Heart left ventricle (tissue), 16 donors: Measurements from ENCODE around the gene VIT. TPM values are rescaled to one million over a fixed set of nuclear protein-coding genes. Genes with fewer than 3 reads are reported as not detected.
A peak's percentile ranks its signal among the peaks of the same experiment; 100 is the strongest.

Source experiments
- ATAC-seq, 4 donors: fragments of 200-7000 bp; cut with Tn5 transposase; one replicate each; pipeline ENCODE4 v1.9.1; 2020 to 2022; ENCODE audit warnings: moderate library complexity in 4 of 4, mild to moderate bottlenecking in 3 of 4, moderate number of reproducible peaks in 1 of 4
- DNase-seq, 5 donors: peaks; one replicate each; pipeline ENCODE4 v3.0.0-alpha.2; 2020
- H3K27ac ChIP-seq, 12 donors: fragments of 200-600 bp; sonication (generic) in 4 of 12; one replicate each; pipeline versions ENCODE4 v1.5.0 to v1.8.0; 2016 to 2022; ENCODE audit warnings: mild to moderate bottlenecking in 2 of 12
- H3K27me3 ChIP-seq, 9 donors: fragments of 200-600 bp; sonication (generic) in 2 of 9; one replicate each; pipeline versions ENCODE4 v1.5.1 to v1.8.0; 2016 to 2022; ENCODE audit warnings: mild to moderate bottlenecking in 3 of 9
- H3K36me3 ChIP-seq, 9 donors: fragments of 200-600 bp; sonication (generic) in 2 of 9; one replicate each; pipeline versions ENCODE4 v1.5.0 to v1.8.0; 2018 to 2022; ENCODE audit warnings: mild to moderate bottlenecking in 2 of 9
- H3K4me1 ChIP-seq, 12 donors: fragments of 200-600 bp; sonication (generic) in 4 of 12; one replicate each; pipeline versions ENCODE4 v1.5.0 to v1.8.0; 2016 to 2022; ENCODE audit warnings: mild to moderate bottlenecking in 3 of 12
- H3K4me3 ChIP-seq, 12 donors: fragments of 200-600 bp; sonication (generic) in 4 of 12; one replicate each; pipeline versions ENCODE4 v1.5.0 to v1.8.0; 2017 to 2022; ENCODE audit warnings: mild to moderate bottlenecking in 9 of 12, moderate library complexity in 4 of 12
- H3K9me3 ChIP-seq, 12 donors: fragments of 200-600 bp; sonication (generic) in 4 of 12; one replicate each; pipeline versions ENCODE4 v1.5.0 to v1.8.0; 2016 to 2022; ENCODE audit warnings: mild to moderate bottlenecking in 1 of 12
- POLR2A ChIP-seq, 2 donors: fragments of 450-650 bp; IDR thresholded peaks; one replicate each; pipeline ENCODE4 v1.6.1; 2017; ENCODE audit warnings: antibody characterized with exemption in 2 of 2, mild to moderate bottlenecking in 2 of 2, moderate library complexity in 2 of 2
- WGBS, 4 donors: extraction: QIAGEN DNeasy Blood & Tissue Kit in 2 of 4; methylation state at CpG; one replicate each; pipeline versions ENCODE4 v1.1.5 to v1.1.7; 2013 to 2018; 5-methylcytosine and 5-hydroxymethylcytosine counted together
- intact Hi-C, 10 donors: fragments of 100-400 bp; cut with DNase I; formaldehyde crosslinking; loops; one replicate each; pipeline versions ENCODE4 v1.11.1 to v1.14.2; 2022
- polyA plus RNA-seq, 2 donors: library from polyadenylated mRNA; stranded (reverse); fragments of 200-250 nt; gene quantifications; one replicate each; pipeline ENCODE4 v1.2.3, GENCODE V29; 2013
- total RNA-seq, 9 donors: library from RNA; depleted of rRNA in 2 of 9; stranded (reverse); fragments of >200 nt in 2 of 9; fragmentation: NEBNext Ultra II Directional in 3 of 9; extraction: Animal tissue kit (Norgen Biotek cat#: 25700) in 3 of 9; gene quantifications; one replicate each; pipeline versions ENCODE4 v1.1.0 to v1.2.4, GENCODE V29; 2016 to 2023
- TF ChIP-seq, protein P1 (sequence below), 12 donors: fragments of 200-600 bp; sonication (generic) in 4 of 12; IDR thresholded peaks; one replicate each; pipeline versions ENCODE4 v1.5.0 to v1.8.0; 2018 to 2022; ENCODE audit warnings: antibody characterized with exemption in 12 of 12, mild to moderate bottlenecking in 5 of 12
- donor health status: ischemic (EF 13 %, LVEDD 7.1; RV severe dilation, severe dysfunction).
- donor health status: healthy with polysubstance abuse.
- donor health status: DM: no; HTN: yes; CAD: no.
- donor health status: DM: no; HTN: no; CAD: no.
- donor health status: ischemic (EF 25% LVEDD 6.9; RV normal size, moderate dysfunction).
- donor health status: ischemic (EF 25% LVEDD 5.7; RV mildly dilated, moderate dysfunction).
- donor health status: healthy.
- donor health status: DM: yes; HTN: yes; CAD: no.
- donor health status: ischemic (EF 35%, LVEDD 5.7; RV mildly dilated, moderate dysfunction).
- donor health status: nonischemic (EF 11% LVEDD 7.7; RV severe dilation, severe dysfunction).
- donor health status: DM: yes; HTN: yes; CAD: no.
- donor health status: PGD.
- donor health status: ischemic (EF 29% LVEDD 5.4; RV normal size, mild dysfunction).
- donor health status: nonischemic (EF 23%, LVEDD 6.1; RV moderate dilation, normal function).

The VIT gene
- total and polyA plus RNA-seq, 11 donors: 1.0 to 34.9 (median 4.9) TPM

DNA sequence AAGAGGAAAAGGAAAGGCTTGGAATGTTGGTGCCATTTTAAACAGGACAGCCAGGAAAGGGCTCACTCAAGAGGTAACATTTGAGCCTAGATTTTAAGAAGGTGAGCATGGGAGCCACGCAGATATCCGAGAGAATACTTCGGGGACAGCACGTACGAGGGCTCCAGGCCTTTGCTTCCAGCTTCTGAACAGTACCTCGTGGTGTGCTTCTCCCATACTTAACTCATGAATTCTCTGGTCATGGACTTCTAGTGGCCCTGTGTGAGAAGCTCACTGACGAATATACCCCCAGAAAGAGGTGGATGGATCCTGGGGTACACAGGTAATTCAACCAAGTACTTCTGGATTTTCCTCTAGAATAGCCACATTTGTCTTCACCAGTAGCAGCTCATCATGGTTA lies 2.7 kb upstream of the VIT start:
- TF ChIP-seq POLR2A (IDR thresholded peaks at IDR 0.05): no peak
- TF ChIP-seq, protein P1, sequence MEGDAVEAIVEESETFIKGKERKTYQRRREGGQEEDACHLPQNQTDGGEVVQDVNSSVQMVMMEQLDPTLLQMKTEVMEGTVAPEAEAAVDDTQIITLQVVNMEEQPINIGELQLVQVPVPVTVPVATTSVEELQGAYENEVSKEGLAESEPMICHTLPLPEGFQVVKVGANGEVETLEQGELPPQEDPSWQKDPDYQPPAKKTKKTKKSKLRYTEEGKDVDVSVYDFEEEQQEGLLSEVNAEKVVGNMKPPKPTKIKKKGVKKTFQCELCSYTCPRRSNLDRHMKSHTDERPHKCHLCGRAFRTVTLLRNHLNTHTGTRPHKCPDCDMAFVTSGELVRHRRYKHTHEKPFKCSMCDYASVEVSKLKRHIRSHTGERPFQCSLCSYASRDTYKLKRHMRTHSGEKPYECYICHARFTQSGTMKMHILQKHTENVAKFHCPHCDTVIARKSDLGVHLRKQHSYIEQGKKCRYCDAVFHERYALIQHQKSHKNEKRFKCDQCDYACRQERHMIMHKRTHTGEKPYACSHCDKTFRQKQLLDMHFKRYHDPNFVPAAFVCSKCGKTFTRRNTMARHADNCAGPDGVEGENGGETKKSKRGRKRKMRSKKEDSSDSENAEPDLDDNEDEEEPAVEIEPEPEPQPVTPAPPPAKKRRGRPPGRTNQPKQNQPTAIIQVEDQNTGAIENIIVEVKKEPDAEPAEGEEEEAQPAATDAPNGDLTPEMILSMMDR (IDR thresholded peaks at IDR 0.05): no peak
- WGBS, 4 donors: 89 to 96% (median 92%) methylated on average over 7 of the region's 7 CpGs
- Histone ChIP-seq H3K4me3 (no peak overlapping the region), H3K27me3 (no peaks in the 10 kb centered on the region), H3K27ac (no peak overlapping the region), H3K4me1 (peaks cover 0 to 3% (median 0%) of the 10 kb centered on the region in 12 donors), H3K9me3 (no peaks in the 10 kb centered on the region), H3K36me3 (no peaks in the 10 kb centered on the region)
- intact Hi-C loops: no loop called here
- ATAC-seq (no peak), DNase-seq (no peak)

DNA sequence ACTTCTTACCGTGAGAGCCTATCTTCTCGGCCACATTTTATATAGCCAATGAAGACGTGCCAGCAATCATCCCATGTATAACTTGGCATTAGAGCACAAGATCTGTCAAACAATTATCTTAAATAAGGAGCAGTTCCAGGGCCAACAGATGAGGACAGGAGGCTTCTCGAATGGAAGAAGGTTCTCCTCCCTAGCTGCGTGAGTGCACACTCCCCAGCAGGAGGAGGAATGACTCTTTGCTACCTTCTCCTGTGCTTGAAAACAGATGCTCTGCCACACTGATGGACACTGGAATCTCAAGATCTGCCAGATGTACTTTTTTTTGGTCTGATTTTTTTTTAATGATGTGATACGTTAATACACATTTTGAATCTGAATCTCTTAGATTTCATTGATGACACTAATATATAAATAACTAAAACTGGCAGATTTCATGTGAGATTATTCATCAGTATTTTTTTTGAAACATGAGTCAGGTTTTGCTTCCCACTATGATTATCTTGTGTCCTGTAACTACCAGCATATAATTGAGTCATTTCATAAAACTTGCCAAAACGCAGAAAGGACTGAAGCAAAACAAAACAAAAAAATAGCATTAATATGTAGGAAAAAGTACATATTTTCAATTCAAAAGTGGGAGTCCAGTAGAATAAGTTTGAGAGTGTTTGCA lies 626 bp upstream of the VIT start:
- ATAC-seq: peak; percentile 42 to 64 (median 47)
- intact Hi-C loops: loop anchor here in 1 of 10 donors (5.0 kb wide), 1 partner anchor 86 kb away; no protein-coding TSS in a partner anchor
- Histone ChIP-seq H3K4me3 (peak overlapping the region in 3 of 12 donors; percentile 38 to 55 (median 47)), H3K4me1 (peaks cover 0 to 3% (median 0%) of the 10 kb centered on the region in 12 donors), H3K36me3 (no peaks in the 10 kb centered on the region), H3K27ac (peak overlapping the region in 1 of 12 donors; percentile 39), H3K9me3 (no peaks in the 10 kb centered on the region), H3K27me3 (no peaks in the 10 kb centered on the region)
- WGBS, 4 donors: 58 to 71% (median 64%) methylated on average over 7 of the region's 7 CpGs
- no peak for TF ChIP-seq POLR2A (IDR thresholded peaks at IDR 0.05)
- TF ChIP-seq, protein P1 (IDR thresholded peaks at IDR 0.05): peak in 3 of 12 donors; percentile 15 to 36 (median 25)
- DNase-seq: no peak

DNA sequence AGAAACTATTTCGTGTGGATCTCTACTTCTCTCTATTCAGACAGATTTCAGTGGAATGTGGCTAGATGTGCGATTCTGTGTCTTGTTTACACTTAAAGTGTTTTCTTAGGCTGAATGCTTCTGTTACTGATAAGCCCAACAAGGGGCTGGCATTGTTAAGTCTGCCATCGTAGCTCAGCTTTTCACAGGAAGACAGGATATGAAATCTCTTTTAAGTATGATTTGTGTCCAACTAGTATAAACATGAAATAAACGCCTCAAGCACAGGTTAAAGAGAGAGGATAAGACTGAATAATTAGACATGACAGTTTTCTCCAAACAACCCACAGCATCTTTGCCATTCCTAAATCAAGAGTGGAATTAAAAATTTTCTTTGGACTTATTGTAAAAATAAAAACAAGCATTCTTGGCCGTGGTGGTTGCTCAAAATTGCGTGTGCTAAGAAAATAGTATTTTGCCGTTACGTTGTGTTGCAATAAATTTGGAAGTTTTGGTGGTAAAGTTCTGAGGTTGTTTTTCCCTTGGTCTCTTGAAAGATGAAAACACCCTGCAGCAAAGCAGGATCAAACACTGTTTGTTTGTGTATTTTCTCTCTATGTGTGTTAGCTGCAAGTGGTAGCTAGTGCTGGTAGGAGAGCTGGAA lies 1.0 kb downstream of the VIT start:
- no peaks in the 10 kb centered on the region for H3K27me3 ChIP-seq
- 51 to 63% (median 54%) methylated on average over 8 of the region's 8 CpGs for WGBS, 4 donors
- DNase-seq (no peak), ATAC-seq (no peak)
- intact Hi-C loops: loop anchor here in 1 of 10 donors (5.0 kb wide), 1 partner anchor 85 kb away; no protein-coding TSS in a partner anchor
- no peaks in the 10 kb centered on the region for H3K36me3 ChIP-seq
- peak overlapping the region in 11 of 12 donors; percentile 6 to 55 (median 35) for H3K4me3 ChIP-seq
- peaks cover 0 to 3% (median 0%) of the 10 kb centered on the region in 12 donors for H3K4me1 ChIP-seq
- H3K27ac ChIP-seq: peak overlapping the region in 6 of 12 donors; percentile 29 to 48 (median 36)
- TF ChIP-seq, protein P1 (IDR thresholded peaks at IDR 0.05): no peak
- no peak for TF ChIP-seq POLR2A (IDR thresholded peaks at IDR 0.05)
- no peaks in the 10 kb centered on the region for H3K9me3 ChIP-seq

DNA sequence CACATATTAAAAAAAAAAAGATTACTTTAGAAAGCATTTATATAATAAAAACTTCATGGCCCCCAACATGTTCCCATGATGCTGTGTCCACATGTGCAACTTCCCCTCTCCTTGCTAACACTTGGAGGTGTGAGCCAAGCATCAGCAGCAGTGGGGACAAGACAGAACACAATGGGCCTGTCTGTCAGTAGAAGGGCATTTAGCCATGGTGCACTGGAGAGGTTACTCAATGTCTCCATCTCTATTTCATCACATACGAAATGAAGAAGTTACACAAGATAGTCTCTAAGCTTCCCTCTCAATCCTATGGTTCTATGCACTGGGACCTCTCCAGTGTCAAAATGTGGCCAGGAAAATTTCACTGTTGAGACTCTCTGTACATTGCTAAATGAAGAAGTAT lies 2.5 kb downstream of the VIT start:
- ATAC-seq (peak in 3 of 4 donors; percentile 63 to 87 (median 69)), DNase-seq (no peak)
- Histone ChIP-seq H3K4me1 (peaks cover 0 to 3% (median 0%) of the 10 kb centered on the region in 12 donors), H3K27ac (no peak overlapping the region), H3K4me3 (no peak overlapping the region), H3K36me3 (no peaks in the 10 kb centered on the region), H3K27me3 (no peaks in the 10 kb centered on the region), H3K9me3 (no peaks in the 10 kb centered on the region)
- intact Hi-C loops: loop anchor here in 1 of 10 donors (5.0 kb wide), 1 partner anchor 83 kb away; no protein-coding TSS in a partner anchor
- WGBS, 4 donors: 55 to 86% (median 67%) methylated on average over 1 of the region's 1 CpG
- TF ChIP-seq, protein P1 (IDR thresholded peaks at IDR 0.05): no peak
- no peak for TF ChIP-seq POLR2A (IDR thresholded peaks at IDR 0.05)
